SK-N-SH treated with all-trans-retinoic acid at 6 μM for 48 hours (cell line): Measurements from ENCODE around the gene TNS4.

Experiments
- ATAC-seq: fragments of 200-7000 bp; cut with Tn5 transposase; 3 replicates; pipeline ENCODE4 v1.9.1; 2020; ENCODE audit warnings: mild to moderate bottlenecking, moderate library complexity
- ARNTL ChIP-seq: fragments of 450-650 bp; formaldehyde crosslinking; IDR thresholded peaks from 2 replicates; pipeline ENCODE4 v1.5.0; 2020; ENCODE audit warnings: low read depth, mild to moderate bottlenecking, moderate library complexity, borderline replicate concordance
- BACH2 ChIP-seq: fragments of 250-450 bp; sonication (Bioruptor Pico); IDR thresholded peaks from 2 replicates; pipeline ENCODE4 v1.9.0; 2021; ENCODE audit warnings: mild to moderate bottlenecking, borderline replicate concordance
- CREB5 ChIP-seq: fragments of 250-450 bp; sonication (Bioruptor Pico); IDR thresholded peaks from 2 replicates; pipeline ENCODE4 v1.5.1; 2020; ENCODE audit warnings: low read depth, mild to moderate bottlenecking, moderate library complexity
- CSDC2 ChIP-seq: fragments of 250-450 bp; sonication (Bioruptor Pico); IDR thresholded peaks from 2 replicates; pipeline ENCODE4 v1.5.0; 2020; ENCODE audit warnings: mild to moderate bottlenecking, moderate library complexity
- ESRRG ChIP-seq: fragments of 250-450 bp; sonication (Bioruptor Pico); IDR thresholded peaks from 2 replicates; pipeline ENCODE4 v1.6.1; 2021; ENCODE audit warnings: mild to moderate bottlenecking
- ISL1 ChIP-seq: fragments of 250-450 bp; sonication (Bioruptor Pico); IDR thresholded peaks from 2 replicates; pipeline ENCODE4 v2.1.2; 2022; ENCODE audit warnings: mild to moderate bottlenecking, moderate library complexity
- OSR1 ChIP-seq: fragments of 250-450 bp; sonication (Bioruptor Pico); IDR thresholded peaks from 2 replicates; pipeline ENCODE4 v1.8.0; 2022; ENCODE audit warnings: moderate library complexity, mild to moderate bottlenecking, inconsistent platforms
- PPARA ChIP-seq: fragments of 250-450 bp; sonication (Bioruptor Pico); IDR thresholded peaks from 2 replicates; pipeline ENCODE4 v1.5.0; 2020; ENCODE audit warnings: mild to moderate bottlenecking, borderline replicate concordance
- SNAI2 ChIP-seq: fragments of 250-450 bp; sonication (Bioruptor Pico); IDR thresholded peaks from 2 replicates; pipeline ENCODE4 v1.5.0; 2020; ENCODE audit warnings: mild to moderate bottlenecking, moderate library complexity
- TCF4 ChIP-seq: fragments of 250-450 bp; sonication (Bioruptor Pico); IDR thresholded peaks from 2 replicates; pipeline ENCODE4 v1.8.0; 2021; ENCODE audit warnings: mild to moderate bottlenecking, moderate library complexity, borderline replicate concordance
- TOX ChIP-seq: fragments of 250-450 bp; sonication (Bioruptor Pico); IDR thresholded peaks from 2 replicates; pipeline ENCODE4 v1.8.0; 2021; ENCODE audit warnings: mild to moderate bottlenecking, moderate library complexity, borderline replicate concordance
- ZFP3 ChIP-seq: fragments of 250-450 bp; sonication (Bioruptor Pico); IDR thresholded peaks from 2 replicates; pipeline ENCODE4 v1.5.0; 2020; ENCODE audit warnings: mild to moderate bottlenecking, moderate library complexity
- ZFP30 ChIP-seq: fragments of 450-650 bp; formaldehyde crosslinking; IDR thresholded peaks from 2 replicates; pipeline ENCODE4 v1.5.0; 2022; ENCODE audit warnings: mild to moderate bottlenecking, moderate library complexity
- ZNF565 ChIP-seq: fragments of 450-650 bp; formaldehyde crosslinking; conservative IDR thresholded peaks from 2 replicates; pipeline ENCODE4 v1.5.0; 2020; ENCODE audit warnings: low read depth, mild to moderate bottlenecking, moderate library complexity
- ZNF8 ChIP-seq: fragments of 450-650 bp; formaldehyde crosslinking; IDR thresholded peaks from 2 replicates; pipeline ENCODE4 v1.5.0; 2020; ENCODE audit warnings: mild to moderate bottlenecking, moderate library complexity
- TF ChIP-seq, protein P1 (sequence below): fragments of 250-450 bp; sonication (Bioruptor Pico); IDR thresholded peaks from 2 replicates; pipeline ENCODE4 v1.8.0; 2020; ENCODE audit warnings: mild to moderate bottlenecking, moderate library complexity, borderline replicate concordance
- TF ChIP-seq, protein P2 (sequence below): fragments of 250-450 bp; sonication (Bioruptor Pico); IDR thresholded peaks from 2 replicates; pipeline ENCODE4 v1.5.0; 2020; ENCODE audit warnings: mild to moderate bottlenecking, moderate library complexity
- TF ChIP-seq, protein P3 (sequence below): fragments of 250-450 bp; sonication (Bioruptor Pico); IDR thresholded peaks from 2 replicates; pipeline ENCODE4 v1.8.0; 2021; ENCODE audit warnings: low read depth, mild to moderate bottlenecking, moderate library complexity, borderline replicate concordance
- TF ChIP-seq, protein P4 (sequence below): fragments of 250-450 bp; sonication (Bioruptor Pico); IDR thresholded peaks from 2 replicates; pipeline ENCODE4 v1.5.1; 2021; ENCODE audit warnings: mild to moderate bottlenecking, moderate library complexity

The TNS4 gene

DNA sequence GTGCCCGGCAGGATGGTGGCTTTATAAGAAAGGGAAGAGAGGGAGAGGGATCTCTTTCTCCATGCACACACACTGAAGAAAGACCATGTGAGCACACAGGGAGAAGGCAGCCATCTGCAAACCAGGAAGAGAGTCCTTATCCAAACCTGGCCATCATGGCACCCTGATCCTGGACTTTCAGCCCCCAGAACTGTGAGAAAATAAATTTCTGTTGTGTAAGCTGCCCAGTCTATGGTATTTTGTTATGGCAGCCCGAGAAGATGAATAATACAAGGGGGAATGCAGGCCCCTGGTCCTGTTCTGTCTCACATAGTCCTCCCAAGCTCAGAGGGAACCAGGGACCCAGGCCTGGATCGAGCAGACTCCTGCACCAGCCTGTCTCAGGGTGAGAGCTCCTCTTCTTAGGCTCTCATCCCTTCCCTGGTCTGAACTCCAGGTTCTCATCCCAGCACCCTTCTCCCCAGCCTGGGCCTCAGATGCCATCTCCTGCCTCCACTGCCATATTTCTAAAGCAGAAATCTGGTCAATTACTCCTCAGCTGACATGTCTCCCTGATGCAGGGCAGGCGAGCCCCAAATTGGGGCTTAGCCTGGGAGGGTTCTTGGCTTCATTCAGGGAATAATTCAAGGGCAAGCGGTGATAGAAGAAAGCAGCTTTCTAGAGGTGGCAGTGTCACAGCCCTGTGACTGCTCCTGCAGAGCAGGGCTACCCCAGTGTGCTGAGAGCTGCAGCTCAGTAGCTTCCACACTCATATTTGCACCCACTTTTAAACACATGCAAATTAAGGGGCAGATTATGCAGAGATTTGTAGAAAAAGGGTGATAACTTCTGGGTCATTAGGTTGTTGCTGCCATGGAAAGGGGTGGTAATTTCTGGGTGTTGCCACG, 29.3 kb downstream of the TNS4 start:
- peak; percentile 15 for ATAC-seq
- no peak for TF ChIP-seq BACH2
- TF ChIP-seq ZNF565: no peak
- TF ChIP-seq SNAI2 (CRISPR knock-in tag): no peak
- TF ChIP-seq, all 23 proteins: peak for 0

- peak; percentile 86 for ATAC-seq
- TF ChIP-seq BACH2 (no peak), TOX (CRISPR knock-in tag) (no peak), CREB5 (CRISPR knock-in tag) (no peak), OSR1 (CRISPR knock-in tag) (no peak), SNAI2 (CRISPR knock-in tag) (no peak), PPARA (no peak)
- TF ChIP-seq, protein P1, sequence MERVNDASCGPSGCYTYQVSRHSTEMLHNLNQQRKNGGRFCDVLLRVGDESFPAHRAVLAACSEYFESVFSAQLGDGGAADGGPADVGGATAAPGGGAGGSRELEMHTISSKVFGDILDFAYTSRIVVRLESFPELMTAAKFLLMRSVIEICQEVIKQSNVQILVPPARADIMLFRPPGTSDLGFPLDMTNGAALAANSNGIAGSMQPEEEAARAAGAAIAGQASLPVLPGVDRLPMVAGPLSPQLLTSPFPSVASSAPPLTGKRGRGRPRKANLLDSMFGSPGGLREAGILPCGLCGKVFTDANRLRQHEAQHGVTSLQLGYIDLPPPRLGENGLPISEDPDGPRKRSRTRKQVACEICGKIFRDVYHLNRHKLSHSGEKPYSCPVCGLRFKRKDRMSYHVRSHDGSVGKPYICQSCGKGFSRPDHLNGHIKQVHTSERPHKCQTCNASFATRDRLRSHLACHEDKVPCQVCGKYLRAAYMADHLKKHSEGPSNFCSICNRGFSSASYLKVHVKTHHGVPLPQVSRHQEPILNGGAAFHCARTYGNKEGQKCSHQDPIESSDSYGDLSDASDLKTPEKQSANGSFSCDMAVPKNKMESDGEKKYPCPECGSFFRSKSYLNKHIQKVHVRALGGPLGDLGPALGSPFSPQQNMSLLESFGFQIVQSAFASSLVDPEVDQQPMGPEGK (CRISPR knock-in tag): no peak
- TF ChIP-seq, protein P2, sequence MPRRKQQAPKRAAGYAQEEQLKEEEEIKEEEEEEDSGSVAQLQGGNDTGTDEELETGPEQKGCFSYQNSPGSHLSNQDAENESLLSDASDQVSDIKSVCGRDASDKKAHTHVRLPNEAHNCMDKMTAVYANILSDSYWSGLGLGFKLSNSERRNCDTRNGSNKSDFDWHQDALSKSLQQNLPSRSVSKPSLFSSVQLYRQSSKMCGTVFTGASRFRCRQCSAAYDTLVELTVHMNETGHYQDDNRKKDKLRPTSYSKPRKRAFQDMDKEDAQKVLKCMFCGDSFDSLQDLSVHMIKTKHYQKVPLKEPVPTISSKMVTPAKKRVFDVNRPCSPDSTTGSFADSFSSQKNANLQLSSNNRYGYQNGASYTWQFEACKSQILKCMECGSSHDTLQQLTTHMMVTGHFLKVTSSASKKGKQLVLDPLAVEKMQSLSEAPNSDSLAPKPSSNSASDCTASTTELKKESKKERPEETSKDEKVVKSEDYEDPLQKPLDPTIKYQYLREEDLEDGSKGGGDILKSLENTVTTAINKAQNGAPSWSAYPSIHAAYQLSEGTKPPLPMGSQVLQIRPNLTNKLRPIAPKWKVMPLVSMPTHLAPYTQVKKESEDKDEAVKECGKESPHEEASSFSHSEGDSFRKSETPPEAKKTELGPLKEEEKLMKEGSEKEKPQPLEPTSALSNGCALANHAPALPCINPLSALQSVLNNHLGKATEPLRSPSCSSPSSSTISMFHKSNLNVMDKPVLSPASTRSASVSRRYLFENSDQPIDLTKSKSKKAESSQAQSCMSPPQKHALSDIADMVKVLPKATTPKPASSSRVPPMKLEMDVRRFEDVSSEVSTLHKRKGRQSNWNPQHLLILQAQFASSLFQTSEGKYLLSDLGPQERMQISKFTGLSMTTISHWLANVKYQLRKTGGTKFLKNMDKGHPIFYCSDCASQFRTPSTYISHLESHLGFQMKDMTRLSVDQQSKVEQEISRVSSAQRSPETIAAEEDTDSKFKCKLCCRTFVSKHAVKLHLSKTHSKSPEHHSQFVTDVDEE (CRISPR knock-in tag): no peak
Observed at GRCh38 chr17:40470932-40471828, 30.2 kb downstream of the TNS4 start.

DNA sequence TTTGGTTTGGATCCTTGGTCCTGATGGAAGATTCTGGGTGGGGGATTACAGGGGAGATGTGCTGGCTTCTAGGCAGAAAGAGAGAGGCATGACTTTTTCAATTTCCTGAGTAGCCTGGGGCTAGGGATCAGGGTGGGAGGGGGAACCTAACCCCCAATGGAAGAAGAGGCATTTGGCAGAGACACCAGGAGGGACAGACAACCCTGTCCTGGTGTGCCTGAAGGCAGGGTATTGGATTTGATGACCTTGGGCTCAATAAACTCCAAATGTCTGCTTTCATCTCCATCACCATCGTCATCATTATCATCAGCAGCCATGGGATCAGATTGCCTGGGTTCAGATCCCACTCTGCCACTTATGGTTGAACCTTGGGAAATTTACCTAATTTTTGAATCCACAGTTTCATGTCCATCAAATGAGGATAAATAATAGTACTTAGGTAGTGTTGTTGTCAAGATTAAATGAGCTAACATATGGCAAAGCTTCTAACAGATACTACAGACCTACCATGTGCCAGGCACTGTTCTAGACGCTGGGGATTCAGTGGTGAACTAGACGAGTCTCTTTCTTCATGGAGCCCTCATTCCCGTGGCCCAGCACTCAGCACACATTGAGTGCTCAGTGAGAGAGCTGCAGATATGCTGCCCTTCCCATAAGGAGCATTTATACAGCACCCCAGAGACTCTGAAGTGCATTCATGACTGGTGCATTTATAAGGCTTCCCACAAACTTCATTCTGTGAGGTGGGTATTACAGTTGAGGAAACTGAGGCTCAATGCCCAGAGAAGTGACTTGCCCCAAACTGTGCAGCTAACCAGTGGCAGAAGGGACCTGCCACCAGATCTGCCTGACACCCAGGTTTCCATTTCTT, 31.4 kb downstream of the TNS4 start:
- no peak for ATAC-seq
- no peak for TF ChIP-seq BACH2
- no peak for TF ChIP-seq ZFP30
- no peak for TF ChIP-seq SNAI2 (CRISPR knock-in tag)
- TF ChIP-seq CSDC2 (CRISPR knock-in tag): no peak
- TF ChIP-seq OSR1 (CRISPR knock-in tag): no peak
- no peak for TF ChIP-seq ARNTL (CRISPR knock-in tag)
- no peak for TF ChIP-seq ZFP3 (CRISPR knock-in tag)
- no peak for TF ChIP-seq ESRRG
- TF ChIP-seq TOX (CRISPR knock-in tag): no peak
- TF ChIP-seq ISL1 (CRISPR knock-in tag): no peak
- TF ChIP-seq ZNF565: no peak
- TF ChIP-seq TCF4 (CRISPR knock-in tag): no peak
- TF ChIP-seq, protein P2 (CRISPR knock-in tag): no peak
- no peak for TF ChIP-seq ZNF8 (CRISPR knock-in tag)
- TF ChIP-seq, protein P3, sequence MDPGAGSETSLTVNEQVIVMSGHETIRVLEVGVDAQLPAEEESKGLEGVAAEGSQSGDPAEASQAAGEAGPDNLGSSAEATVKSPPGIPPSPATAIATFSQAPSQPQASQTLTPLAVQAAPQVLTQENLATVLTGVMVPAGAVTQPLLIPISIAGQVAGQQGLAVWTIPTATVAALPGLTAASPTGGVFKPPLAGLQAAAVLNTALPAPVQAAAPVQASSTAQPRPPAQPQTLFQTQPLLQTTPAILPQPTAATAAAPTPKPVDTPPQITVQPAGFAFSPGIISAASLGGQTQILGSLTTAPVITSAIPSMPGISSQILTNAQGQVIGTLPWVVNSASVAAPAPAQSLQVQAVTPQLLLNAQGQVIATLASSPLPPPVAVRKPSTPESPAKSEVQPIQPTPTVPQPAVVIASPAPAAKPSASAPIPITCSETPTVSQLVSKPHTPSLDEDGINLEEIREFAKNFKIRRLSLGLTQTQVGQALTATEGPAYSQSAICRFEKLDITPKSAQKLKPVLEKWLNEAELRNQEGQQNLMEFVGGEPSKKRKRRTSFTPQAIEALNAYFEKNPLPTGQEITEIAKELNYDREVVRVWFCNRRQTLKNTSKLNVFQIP (CRISPR knock-in tag): no peak
- no peak for TF ChIP-seq CREB5 (CRISPR knock-in tag)
- TF ChIP-seq, protein P4, sequence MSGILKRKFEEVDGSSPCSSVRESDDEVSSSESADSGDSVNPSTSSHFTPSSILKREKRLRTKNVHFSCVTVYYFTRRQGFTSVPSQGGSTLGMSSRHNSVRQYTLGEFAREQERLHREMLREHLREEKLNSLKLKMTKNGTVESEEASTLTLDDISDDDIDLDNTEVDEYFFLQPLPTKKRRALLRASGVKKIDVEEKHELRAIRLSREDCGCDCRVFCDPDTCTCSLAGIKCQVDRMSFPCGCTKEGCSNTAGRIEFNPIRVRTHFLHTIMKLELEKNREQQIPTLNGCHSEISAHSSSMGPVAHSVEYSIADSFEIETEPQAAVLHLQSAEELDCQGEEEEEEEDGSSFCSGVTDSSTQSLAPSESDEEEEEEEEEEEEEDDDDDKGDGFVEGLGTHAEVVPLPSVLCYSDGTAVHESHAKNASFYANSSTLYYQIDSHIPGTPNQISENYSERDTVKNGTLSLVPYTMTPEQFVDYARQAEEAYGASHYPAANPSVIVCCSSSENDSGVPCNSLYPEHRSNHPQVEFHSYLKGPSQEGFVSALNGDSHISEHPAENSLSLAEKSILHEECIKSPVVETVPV (CRISPR knock-in tag): no peak
- TF ChIP-seq PPARA: no peak
